Choroid plexus epithelial cell (primary cell): ENCODE measurements around the gene DCLRE1C.

Source experiments
- DNase-seq: peaks from one replicate; pipeline ENCODE4 v3.0.0-alpha.2; 2010; ENCODE audit warnings: low read depth
- H3K4me3 ChIP-seq: 2 replicates; pipeline ENCODE4 v1.5.1; 2011; ENCODE audit warnings: low read depth, mild to moderate bottlenecking, control low read depth, low read length, moderate library complexity
- TF ChIP-seq, protein P1 (sequence below): conservative IDR thresholded peaks from 2 replicates; pipeline ENCODE4 v1.5.1; 2011; ENCODE audit warnings: low read depth, mild to moderate bottlenecking, control low read depth, inconsistent platforms, low read length, moderate library complexity

The DCLRE1C gene

DNA sequence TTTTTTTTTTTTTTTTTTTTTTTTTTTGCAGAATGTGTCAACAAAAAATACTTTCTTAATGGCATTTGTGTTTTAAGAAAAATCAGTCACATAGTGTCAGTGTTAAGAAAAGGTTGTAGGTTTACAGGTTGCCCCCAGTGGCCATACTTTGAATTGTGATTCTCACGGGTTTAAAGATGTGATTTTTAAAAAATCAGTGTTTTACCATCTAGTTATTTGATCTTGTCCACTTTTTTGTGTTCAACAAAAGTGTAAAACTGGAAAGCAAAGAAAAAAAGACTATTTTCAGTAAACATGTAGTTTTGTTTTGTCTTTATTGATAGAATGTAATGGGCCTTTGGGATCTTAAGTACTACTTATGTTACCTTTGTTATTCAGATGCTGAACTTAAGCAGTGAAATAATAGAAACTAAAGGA lies 49.6 kb downstream of the DCLRE1C start:
- H3K4me3 ChIP-seq: no peak overlapping the region
- DNase-seq: peak; percentile 61
- TF ChIP-seq, protein P1, sequence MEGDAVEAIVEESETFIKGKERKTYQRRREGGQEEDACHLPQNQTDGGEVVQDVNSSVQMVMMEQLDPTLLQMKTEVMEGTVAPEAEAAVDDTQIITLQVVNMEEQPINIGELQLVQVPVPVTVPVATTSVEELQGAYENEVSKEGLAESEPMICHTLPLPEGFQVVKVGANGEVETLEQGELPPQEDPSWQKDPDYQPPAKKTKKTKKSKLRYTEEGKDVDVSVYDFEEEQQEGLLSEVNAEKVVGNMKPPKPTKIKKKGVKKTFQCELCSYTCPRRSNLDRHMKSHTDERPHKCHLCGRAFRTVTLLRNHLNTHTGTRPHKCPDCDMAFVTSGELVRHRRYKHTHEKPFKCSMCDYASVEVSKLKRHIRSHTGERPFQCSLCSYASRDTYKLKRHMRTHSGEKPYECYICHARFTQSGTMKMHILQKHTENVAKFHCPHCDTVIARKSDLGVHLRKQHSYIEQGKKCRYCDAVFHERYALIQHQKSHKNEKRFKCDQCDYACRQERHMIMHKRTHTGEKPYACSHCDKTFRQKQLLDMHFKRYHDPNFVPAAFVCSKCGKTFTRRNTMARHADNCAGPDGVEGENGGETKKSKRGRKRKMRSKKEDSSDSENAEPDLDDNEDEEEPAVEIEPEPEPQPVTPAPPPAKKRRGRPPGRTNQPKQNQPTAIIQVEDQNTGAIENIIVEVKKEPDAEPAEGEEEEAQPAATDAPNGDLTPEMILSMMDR: peak; percentile 57

DNA sequence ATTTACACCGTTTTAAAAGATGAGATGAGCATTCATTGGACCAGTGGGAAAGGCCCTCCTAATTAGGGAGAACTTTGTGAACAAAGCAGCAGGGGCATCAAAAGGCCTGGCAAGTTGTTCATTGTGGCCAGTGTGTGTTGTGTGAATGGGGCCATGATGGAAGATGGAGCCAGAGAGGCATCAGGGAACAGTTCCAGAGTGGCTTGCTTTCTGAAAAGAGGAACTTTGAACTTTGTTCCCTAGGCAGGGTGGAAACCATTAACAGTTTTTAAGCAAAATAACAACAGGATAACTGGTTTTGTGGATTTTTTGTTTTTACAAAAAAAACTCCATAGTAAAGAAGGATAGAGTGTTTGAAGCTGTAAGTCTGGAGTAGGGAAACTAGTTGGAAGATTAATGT lies 62.7 kb downstream of the DCLRE1C start:
- TF ChIP-seq, protein P1: no peak
- no peak for DNase-seq
- no peak overlapping the region for H3K4me3 ChIP-seq

DNA sequence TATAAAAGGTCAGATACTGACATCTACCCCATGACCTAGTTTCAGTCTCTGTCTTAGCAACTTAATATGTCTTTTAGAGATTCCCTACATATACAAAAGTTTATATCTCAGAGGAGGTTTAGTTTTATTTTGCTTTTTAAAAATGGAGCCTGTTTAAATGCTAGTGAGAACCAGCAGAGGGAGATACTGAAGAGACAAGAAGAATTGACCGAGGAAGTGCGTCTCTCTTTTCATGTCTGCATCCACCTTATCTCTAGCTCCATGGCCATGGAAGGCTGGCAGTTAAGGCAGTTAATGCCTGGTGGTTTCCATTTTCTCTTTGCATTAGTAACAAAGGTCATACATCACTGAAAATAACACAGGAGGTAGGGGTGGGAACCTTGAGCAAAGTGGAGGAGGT lies 64.6 kb downstream of the DCLRE1C start:
- DNase-seq: peak; percentile 58
- TF ChIP-seq, protein P1: peak; percentile 60
- no peak overlapping the region for H3K4me3 ChIP-seq

DNA sequence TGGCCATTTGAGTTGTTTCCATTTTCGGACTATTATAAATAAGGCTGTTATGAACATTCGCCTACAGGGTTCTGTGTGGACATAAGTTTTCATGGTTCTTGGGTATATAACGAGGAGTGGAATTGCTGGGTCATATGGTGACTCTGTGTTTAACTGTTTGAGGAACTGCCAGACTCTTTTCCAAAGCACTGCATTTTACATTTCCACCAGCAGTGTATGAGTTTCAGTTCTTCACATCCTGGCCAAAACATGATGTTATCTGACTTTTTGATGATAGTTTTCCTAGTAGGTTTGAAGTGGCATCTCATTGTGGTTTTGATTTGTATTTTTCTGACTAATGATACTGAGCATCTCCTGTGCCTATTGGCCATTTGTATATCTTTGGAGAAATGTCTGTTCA lies 69.8 kb downstream of the DCLRE1C start:
- TF ChIP-seq, protein P1: no peak
- no peak overlapping the region for H3K4me3 ChIP-seq
- DNase-seq: no peak

DNA sequence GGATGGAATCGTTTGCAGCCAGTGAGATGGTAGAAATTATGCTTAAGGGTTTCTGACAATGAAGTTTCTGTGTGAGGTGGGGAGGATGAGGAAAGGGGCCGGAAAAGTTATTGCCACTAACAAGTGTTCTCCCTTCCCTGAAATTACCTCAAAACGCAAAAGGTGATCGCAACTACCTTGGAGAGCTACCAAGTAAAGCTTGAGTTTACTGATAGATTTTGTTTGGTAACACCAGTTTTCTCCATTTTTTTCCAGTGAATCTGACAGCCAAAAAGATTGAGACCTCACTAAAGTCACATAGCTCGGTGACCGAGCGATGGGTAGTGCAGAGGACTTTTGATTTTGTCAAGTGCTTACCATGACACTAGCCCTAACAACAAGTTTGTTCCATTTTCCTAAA lies 73.7 kb downstream of the DCLRE1C start:
- peak overlapping the region; percentile 69 for H3K4me3 ChIP-seq

DNA sequence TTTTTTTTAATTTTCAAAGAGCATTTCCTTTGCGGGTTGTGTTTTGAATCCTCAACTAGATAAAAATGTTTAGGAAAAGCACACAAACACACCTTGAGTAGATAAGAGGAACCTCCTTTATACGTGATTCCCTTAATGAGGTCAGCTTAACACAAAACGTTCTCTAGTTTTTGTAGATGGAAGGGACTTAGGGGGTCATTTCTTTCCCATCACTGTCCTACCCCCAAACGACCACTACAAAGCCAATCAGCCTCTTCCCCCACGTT lies 74.0 kb downstream of the DCLRE1C start:
- no peak for DNase-seq
- TF ChIP-seq, protein P1: no peak
- H3K4me3 ChIP-seq: peak overlapping the region; percentile 69

More for the DNA sequence above, 73.7 kb downstream of the DCLRE1C start:
- TF ChIP-seq, protein P1: no peak
- no peak for DNase-seq

DNA sequence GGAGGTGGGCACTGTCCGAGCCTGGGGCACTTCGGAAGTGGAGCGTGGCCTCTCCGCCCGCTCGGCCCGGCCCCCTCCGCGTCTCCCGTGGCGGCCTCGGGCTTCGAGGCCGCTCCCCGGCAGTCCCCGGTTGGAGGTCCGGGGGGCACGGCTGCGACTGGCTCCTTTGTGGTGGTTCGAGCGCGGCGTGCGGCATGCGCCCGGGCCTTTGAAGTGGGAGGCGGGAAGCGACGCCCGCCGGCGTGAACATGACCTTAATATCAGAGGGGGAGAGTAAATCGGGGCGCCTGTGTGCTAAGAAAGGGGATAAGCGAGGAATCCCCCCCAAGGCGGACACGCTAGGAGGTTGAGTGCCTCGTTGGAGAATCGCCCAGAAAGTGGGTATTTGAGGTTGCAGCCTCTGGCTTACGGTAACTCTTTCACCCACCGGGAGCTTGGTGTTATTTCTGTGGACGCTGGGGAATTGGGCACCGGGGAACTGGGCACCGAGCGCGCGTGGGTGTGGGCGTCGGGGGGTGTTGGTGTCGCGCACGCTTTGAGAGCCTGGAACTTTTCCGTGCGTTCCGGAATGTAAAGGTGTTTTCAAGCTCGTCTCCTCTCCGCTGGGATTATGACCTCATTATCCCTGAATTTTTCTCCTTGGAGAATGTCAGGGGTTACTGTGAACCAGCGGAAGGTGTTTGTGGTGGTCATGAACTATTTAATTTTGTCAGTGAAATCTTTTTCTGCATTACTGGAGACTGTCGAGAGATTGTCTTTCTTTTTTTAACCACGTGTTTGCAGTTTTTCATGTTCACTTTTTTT lies 74.6 kb downstream of the DCLRE1C start:
- TF ChIP-seq, protein P1: no peak
- peak overlapping the region; percentile 69 for H3K4me3 ChIP-seq
- DNase-seq: no peak
